ENCODE results near the gene DCAF4.

DNA sequence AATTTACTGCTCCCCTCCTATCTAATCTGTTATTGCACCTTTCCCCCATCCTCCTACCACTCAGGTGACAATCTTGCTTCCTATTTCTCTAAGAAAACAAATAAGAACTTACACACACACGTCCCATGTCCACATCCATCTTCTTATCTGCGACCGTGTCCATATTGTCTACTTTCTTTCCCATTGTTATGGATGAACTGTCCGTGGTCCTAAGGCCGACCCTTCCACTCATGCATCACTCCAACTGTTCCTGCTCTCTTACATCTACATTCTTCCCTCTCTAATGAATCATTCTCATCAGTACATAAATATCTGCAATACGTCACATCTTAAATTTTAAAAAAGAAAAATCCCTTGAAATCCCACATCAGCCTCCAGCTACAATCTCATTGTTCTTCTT, 70.7 kb downstream of the DCAF4 start:
- TF ChIP-seq POLR2A (IDR thresholded peaks at IDR 0.05) = no peak
- TF ChIP-seq, protein P1, sequence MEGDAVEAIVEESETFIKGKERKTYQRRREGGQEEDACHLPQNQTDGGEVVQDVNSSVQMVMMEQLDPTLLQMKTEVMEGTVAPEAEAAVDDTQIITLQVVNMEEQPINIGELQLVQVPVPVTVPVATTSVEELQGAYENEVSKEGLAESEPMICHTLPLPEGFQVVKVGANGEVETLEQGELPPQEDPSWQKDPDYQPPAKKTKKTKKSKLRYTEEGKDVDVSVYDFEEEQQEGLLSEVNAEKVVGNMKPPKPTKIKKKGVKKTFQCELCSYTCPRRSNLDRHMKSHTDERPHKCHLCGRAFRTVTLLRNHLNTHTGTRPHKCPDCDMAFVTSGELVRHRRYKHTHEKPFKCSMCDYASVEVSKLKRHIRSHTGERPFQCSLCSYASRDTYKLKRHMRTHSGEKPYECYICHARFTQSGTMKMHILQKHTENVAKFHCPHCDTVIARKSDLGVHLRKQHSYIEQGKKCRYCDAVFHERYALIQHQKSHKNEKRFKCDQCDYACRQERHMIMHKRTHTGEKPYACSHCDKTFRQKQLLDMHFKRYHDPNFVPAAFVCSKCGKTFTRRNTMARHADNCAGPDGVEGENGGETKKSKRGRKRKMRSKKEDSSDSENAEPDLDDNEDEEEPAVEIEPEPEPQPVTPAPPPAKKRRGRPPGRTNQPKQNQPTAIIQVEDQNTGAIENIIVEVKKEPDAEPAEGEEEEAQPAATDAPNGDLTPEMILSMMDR (IDR thresholded peaks at IDR 0.05) = no peak

Data from adrenal gland (tissue), 5 donors.